Heart right ventricle (tissue), 16 donors: Measurements from ENCODE around the gene CDK19. TPM values are rescaled to one million over a fixed set of nuclear protein-coding genes. Genes with fewer than 3 reads are reported as not detected.
A peak's percentile ranks its signal among the peaks of the same experiment; 100 is the strongest.

Experiments used
- ATAC-seq, 8 donors: fragments of 200-7000 bp; cut with Tn5 transposase; one replicate each; pipeline ENCODE4 v1.9.1; 2020; ENCODE audit warnings: mild to moderate bottlenecking in 8 of 8, moderate library complexity in 8 of 8, moderate number of reproducible peaks in 1 of 8
- DNase-seq, 2 donors: peaks; one replicate each; pipeline ENCODE4 v3.0.0-alpha.2; 2020
- H3K27ac ChIP-seq, 10 donors: fragments of 200-600 bp; sonication (generic) in 2 of 10; one replicate each; pipeline versions ENCODE4 v1.5.0 to v1.8.0; 2020 to 2022; ENCODE audit warnings: mild to moderate bottlenecking in 3 of 10
- H3K27me3 ChIP-seq, 7 donors: fragments of 200-600 bp; one replicate each; pipeline ENCODE4 v1.8.0; 2021 to 2022; ENCODE audit warnings: mild to moderate bottlenecking in 2 of 7
- H3K36me3 ChIP-seq, 9 donors: fragments of 200-600 bp; sonication (generic) in 1 of 9; one replicate each; pipeline versions ENCODE4 v1.5.0 to v1.8.0; 2020 to 2022; ENCODE audit warnings: mild to moderate bottlenecking in 2 of 9
- H3K4me1 ChIP-seq, 9 donors: fragments of 200-600 bp; sonication (generic) in 1 of 9; one replicate each; pipeline versions ENCODE4 v1.5.0 to v1.8.0; 2020 to 2022; ENCODE audit warnings: mild to moderate bottlenecking in 4 of 9
- H3K4me3 ChIP-seq, 10 donors: fragments of 200-600 bp; sonication (generic) in 2 of 10; one replicate each; pipeline versions ENCODE4 v1.5.0 to v1.8.0; 2020 to 2022; ENCODE audit warnings: mild to moderate bottlenecking in 7 of 10, moderate library complexity in 2 of 10
- H3K9me3 ChIP-seq, 11 donors: fragments of 200-600 bp in 10 of 11; sonication (generic) in 2 of 11; one replicate each; pipeline versions ENCODE4 v1.5.0 to v1.8.0; 2013 to 2022; ENCODE audit warnings: mild to moderate bottlenecking in 2 of 11, control low read depth in 1 of 11, moderate library complexity in 1 of 11
- WGBS, 2 donors: extraction: QIAGEN DNeasy Blood & Tissue Kit; methylation state at CpG; one replicate each; pipeline ENCODE4 v1.1.7; 2013; ENCODE audit warnings: inconsistent platforms in 1 of 2; 5-methylcytosine and 5-hydroxymethylcytosine counted together
- intact Hi-C, 10 donors: fragments of 100-400 bp; cut with DNase I; formaldehyde crosslinking; loops; one replicate each; pipeline versions ENCODE4 v1.11.1 to v1.14.2; 2022
- polyA plus RNA-seq, 2 donors: library from polyadenylated mRNA; stranded (reverse); fragments of 200-250 nt; gene quantifications; one replicate each; pipeline ENCODE4 v1.2.3, GENCODE V29; 2013
- total RNA-seq, 10 donors: library from RNA; stranded (reverse); fragmentation: NEBNext Ultra II Directional in 3 of 10; extraction: Animal tissue kit (Norgen Biotek cat#: 25700) in 3 of 10; gene quantifications; one replicate each; pipeline versions ENCODE4 v1.2.1 to v1.2.4, GENCODE V29; 2021 to 2023
- TF ChIP-seq, protein P1 (sequence below), 9 donors: fragments of 200-600 bp; sonication (generic) in 2 of 9; IDR thresholded peaks; one replicate each; pipeline versions ENCODE4 v1.5.0 to v1.8.0; 2021 to 2022; ENCODE audit warnings: antibody characterized with exemption in 9 of 9, mild to moderate bottlenecking in 5 of 9, moderate library complexity in 1 of 9
- donor health status: Arrhythmogenic right ventricular cardiomyopathy.
- donor health status: ischemic (EF 13 %, LVEDD 7.1; RV severe dilation, severe dysfunction).
- donor health status: healthy with polysubstance abuse.
- donor health status: DM: no; HTN: yes; CAD: no.
- donor health status: DM: no; HTN: no; CAD: no.
- donor health status: ischemic (EF 25% LVEDD 6.9; RV normal size, moderate dysfunction).
- donor health status: ischemic (EF 25% LVEDD 5.7; RV mildly dilated, moderate dysfunction).
- donor health status: healthy.
- donor health status: DM: yes; HTN: yes; CAD: no.
- donor health status: Ischemic cardiomyopathy.
- donor health status: ischemic (EF 35%, LVEDD 5.7; RV mildly dilated, moderate dysfunction).
- donor health status: nonischemic (EF 11% LVEDD 7.7; RV severe dilation, severe dysfunction).
- donor health status: DM: yes; HTN: yes; CAD: no.
- donor health status: PGD.
- donor health status: ischemic (EF 29% LVEDD 5.4; RV normal size, mild dysfunction).
- donor health status: nonischemic (EF 23%, LVEDD 6.1; RV moderate dilation, normal function).

The CDK19 gene
- total and polyA plus RNA-seq, 12 donors, result 3.9 to 13.0 (median 8.4) TPM

DNA sequence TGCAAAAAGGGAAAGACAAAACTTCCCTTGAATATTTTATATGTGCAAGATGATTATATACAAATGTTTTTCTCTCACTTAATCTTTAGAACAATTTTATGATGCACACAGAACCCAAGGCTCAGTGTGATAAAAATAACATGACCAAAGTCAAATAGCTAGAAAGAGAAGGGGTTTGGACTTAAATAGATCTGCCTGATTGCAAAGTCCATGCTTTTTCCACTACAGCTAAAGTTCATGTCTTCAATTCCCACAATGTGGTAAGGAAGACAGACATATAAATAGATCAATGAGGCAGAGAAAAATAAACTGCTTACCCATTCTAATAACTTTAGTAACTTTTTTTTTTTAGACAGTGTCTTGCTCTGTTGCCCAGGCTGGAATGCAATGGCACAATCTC lies 143.8 kb downstream of the CDK19 start:
- DNase-seq (no peak), ATAC-seq (no peak)
- Histone ChIP-seq H3K27me3 (no peaks in the 10 kb centered on the region), H3K9me3 (no peaks in the 10 kb centered on the region), H3K36me3 (peaks cover 0 to 10% (median 0%) of the 10 kb centered on the region in 9 donors), H3K4me1 (peaks cover 0 to 17% (median 0%) of the 10 kb centered on the region in 9 donors), H3K4me3 (no peak overlapping the region), H3K27ac (no peak overlapping the region)
- TF ChIP-seq, protein P1, sequence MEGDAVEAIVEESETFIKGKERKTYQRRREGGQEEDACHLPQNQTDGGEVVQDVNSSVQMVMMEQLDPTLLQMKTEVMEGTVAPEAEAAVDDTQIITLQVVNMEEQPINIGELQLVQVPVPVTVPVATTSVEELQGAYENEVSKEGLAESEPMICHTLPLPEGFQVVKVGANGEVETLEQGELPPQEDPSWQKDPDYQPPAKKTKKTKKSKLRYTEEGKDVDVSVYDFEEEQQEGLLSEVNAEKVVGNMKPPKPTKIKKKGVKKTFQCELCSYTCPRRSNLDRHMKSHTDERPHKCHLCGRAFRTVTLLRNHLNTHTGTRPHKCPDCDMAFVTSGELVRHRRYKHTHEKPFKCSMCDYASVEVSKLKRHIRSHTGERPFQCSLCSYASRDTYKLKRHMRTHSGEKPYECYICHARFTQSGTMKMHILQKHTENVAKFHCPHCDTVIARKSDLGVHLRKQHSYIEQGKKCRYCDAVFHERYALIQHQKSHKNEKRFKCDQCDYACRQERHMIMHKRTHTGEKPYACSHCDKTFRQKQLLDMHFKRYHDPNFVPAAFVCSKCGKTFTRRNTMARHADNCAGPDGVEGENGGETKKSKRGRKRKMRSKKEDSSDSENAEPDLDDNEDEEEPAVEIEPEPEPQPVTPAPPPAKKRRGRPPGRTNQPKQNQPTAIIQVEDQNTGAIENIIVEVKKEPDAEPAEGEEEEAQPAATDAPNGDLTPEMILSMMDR (IDR thresholded peaks at IDR 0.05), result no peak
- intact Hi-C loops, result loop anchor here in 1 of 10 donors (10.0 kb wide), 1 partner anchor 137 kb away; no protein-coding TSS in a partner anchor

GRCh38 chr6:110665600-110665999 lies 149.7 kb downstream of the CDK19 start:
- peaks cover 0 to 10% (median 0%) of the 10 kb centered on the region in 9 donors for H3K36me3 ChIP-seq
- H3K4me1 ChIP-seq, result peaks cover 0 to 20% (median 0%) of the 10 kb centered on the region in 9 donors
- H3K27ac ChIP-seq, result peak overlapping the region in 1 of 10 donors; percentile 24
- DNase-seq (no peak), ATAC-seq (no peak)
- H3K4me3 ChIP-seq, result no peak overlapping the region
- intact Hi-C loops, result no loop called here
- H3K27me3 ChIP-seq, result no peaks in the 10 kb centered on the region
- TF ChIP-seq, protein P1 (IDR thresholded peaks at IDR 0.05), result no peak
- peaks cover 0 to 2% (median 0%) of the 10 kb centered on the region in 11 donors for H3K9me3 ChIP-seq
- 95 to 98% methylated on average over 7 of the region's 7 CpGs for WGBS, 2 donors

- WGBS, 2 donors, result 66 to 80% methylated on average over 1 of the region's 1 CpG
- peak overlapping the region in 1 of 10 donors; percentile 63 for H3K27ac ChIP-seq
- intact Hi-C loops, result no loop called here
Measured at GRCh38 chr6:110664933-110665332, 150.3 kb downstream of the CDK19 start.

DNA sequence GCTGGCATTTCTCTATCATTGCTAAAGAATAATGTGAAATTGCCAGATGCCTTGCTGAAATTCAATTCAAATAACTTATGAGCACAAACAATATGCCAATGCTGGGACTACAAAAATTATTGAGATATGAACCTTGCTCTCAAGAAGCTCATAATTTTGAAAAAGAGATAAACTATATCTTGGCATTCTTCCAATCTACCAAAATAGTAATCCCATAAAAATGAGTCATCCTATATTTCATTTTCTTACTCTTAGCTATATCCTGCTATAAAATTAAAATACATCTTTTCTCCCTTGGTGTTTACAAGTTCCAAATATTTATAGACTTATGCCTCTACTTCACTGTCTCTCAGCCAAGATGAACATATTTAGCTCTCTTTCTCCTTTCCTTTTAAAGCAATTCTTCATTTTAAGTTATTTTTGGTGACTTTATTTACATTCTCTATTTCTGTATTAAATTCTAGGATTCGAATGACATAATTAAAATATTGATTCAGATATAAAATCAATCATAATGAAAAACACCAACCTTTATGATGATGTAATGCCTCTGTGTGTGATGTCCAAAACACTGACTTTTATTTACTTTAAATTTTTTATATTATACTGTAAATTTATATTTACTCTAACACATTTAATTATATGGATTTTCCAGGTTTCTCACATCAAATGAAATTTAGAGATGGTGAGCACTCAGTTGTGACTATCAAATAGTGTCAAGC lies 152.6 kb downstream of the CDK19 start:
- Histone ChIP-seq H3K4me1 (peaks cover 0 to 20% (median 0%) of the 10 kb centered on the region in 9 donors), H3K4me3 (no peak overlapping the region), H3K36me3 (no peaks in the 10 kb centered on the region), H3K27me3 (no peaks in the 10 kb centered on the region), H3K9me3 (peaks cover 0 to 5% (median 0%) of the 10 kb centered on the region in 11 donors), H3K27ac (no peak overlapping the region)
- no peak for ATAC-seq
- 80 to 85% methylated on average over 1 of the region's 1 CpG for WGBS, 2 donors
- intact Hi-C loops, result no loop called here
- TF ChIP-seq, protein P1 (IDR thresholded peaks at IDR 0.05), result no peak
- DNase-seq, result no peak

More at GRCh38 chr6:110664933-110665332, 150.3 kb downstream of the CDK19 start:
- peaks cover 0 to 20% (median 0%) of the 10 kb centered on the region in 9 donors for H3K4me1 ChIP-seq
- ATAC-seq (no peak), DNase-seq (no peak)
- H3K9me3 ChIP-seq, result peaks cover 0 to 5% (median 0%) of the 10 kb centered on the region in 11 donors
- H3K4me3 ChIP-seq, result no peak overlapping the region
- no peaks in the 10 kb centered on the region for H3K27me3 ChIP-seq
- TF ChIP-seq, protein P1 (IDR thresholded peaks at IDR 0.05), result no peak
- H3K36me3 ChIP-seq, result peaks cover 0 to 7% (median 0%) of the 10 kb centered on the region in 9 donors
